ENCODE measurements around the gene GYS1.

The GYS1 gene

DNA sequence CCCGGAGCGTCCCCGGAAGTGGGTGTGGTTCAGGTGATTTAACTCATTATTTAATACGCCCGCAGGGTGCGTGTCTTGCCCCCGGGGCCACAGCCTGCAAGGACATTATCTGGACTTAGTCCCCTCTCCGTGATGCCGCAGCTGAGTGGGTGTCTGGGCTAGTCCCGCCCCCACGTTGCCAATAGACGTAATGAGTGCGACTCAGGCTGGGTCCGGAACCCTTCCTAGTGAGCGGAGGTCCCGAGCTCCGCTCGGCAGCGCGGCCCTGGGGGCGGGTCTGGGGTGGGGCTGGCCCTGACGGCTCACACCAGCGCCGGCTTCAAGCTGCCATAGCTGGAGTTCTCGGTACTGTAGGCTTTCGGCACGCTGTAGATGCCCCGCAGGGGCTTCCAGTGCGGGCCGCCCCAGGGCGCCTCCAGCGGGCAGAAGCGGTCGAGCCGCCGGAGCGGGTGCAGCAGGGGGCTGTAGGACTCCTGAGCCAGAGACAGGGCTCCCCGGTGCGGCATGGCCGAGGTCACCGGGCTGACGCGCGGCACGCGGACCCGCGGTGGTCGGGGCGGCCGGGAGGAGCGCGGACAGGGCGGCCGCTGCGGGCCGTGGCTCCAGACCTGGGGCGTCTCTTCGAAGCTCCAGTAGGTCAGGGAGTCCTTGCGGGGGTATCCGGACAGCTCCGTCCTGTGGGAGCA, 24.7 kb upstream of the GYS1 start:
- no peak for DNase-seq

DNA sequence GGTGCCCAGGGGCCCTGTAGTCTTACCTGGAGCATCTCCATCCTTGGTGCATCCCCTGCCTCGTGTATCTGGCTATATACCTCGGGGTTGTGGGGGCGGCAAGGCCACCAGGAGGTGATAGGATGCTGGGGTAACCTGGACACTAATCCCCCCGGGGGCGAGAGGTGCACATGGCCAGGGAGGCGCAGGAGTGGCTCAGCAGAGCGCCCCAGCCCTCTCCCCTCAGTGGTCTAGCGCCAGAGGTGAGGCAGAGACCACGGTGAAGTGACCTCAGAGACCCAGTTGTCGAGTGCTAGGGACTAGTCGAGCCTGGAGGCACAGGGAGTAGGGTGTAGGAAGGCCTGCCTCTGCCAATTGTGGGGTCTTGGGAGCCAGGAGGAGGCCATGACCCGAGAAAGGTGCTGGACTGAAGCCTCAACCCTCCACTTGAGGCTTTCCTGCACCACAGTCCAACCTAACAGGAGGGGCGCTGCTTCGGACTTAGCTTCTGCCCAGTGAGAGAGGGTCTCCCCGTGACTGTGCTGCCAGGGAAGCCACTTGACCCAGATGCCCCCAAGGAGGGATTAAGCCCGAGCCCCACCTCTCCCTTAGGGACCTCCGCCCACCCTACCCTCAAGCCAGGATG, 24.0 kb upstream of the GYS1 start, which contains the start of gene LHB:
Gene LHB, minus strand, starts transcription at position 51 of the 625 bp plus-strand sequence. Its CDS starts 10 bp downstream, at position 41.
- no peak for DNase-seq

DNA sequence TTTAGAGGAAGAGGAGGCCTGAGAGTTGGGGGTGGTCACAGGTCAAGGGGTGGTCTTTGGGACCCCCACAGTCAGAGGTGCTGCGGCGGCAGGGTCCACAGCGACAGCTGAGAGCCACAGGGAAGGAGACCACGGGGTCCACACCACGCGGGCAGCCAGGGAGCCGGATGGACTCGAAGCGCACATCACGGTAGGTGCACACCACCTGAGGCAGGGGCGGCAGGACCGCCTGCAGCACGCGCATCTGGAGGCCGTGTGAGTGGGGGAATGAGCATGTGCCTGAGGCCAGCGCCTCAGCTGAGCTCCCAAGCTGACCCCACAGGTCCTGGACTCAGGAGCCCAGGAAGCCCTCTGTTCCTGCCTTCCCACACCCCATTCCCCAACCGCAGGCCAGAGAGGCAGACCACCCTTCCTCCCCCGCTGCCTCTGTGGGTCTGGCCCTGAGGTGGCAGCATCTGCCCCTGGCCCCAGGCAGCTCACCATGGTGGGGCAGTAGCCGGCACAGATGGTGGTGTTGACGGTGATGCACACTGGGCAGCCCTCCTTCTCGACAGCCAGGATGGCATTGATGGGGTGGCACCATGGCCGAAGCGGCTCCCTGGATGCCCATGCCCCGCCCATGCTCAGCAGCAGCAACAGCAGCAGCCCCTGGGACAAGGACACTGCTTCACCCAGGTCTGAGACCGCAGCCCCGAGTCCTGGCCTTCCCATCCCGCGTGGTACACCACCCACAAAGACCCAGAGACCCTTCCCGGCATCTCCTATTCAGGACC, 23.1 kb upstream of the GYS1 start:
- no peak for DNase-seq

DNA sequence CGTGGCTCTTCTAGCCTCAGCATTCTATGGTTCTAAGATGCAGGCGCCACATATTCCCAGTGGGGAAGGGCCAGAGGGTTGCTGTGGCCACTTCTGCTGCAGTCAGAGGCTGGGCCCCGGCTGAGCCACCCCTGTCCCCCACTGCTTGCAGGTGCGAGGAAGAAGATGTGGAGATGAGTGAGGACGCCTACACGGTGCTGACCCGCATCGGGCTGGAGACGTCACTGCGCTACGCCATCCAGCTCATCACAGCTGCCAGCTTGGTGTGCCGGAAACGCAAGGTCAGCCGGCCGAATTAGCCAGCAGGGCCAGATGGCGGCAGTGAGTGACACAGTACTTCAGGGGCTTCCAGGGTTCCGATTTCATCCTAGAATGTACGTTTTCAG, 21.8 kb upstream of the GYS1 start:
- no peak for DNase-seq

DNA sequence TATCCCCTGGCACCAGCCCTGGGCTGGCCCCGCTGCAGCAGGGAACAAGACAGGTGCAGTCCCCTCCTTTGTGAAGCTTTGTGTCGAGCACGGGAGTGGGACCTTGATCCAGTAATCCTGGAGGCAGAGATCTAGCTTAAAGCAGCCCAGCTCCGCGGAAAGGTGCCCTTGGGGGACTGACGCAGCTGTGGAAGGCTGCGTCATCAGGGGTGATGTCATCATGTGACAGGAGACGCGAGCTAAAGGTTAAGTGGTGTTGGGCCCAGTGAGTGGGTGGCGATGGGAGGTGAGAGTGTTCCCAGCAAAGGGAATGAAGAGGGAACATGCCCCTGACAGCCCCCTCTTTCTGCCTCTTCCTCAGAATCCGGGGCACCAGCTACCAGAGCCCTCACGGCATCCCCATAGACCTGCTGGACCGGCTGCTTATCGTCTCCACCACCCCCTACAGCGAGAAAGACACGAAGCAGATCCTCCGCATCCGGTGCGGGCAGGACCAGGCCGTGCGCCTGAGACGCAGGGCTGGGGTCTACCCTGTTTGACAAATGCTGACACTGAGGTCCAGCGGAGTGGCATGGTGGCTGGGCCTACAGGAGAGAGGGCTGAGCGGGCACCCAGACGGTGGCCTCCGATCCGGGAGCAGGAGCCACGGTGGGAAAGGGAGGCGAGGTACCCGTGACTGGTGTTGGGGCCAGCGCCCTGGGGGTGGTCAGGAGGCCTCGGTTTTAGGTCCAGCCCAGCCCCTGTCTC, 21.2 kb upstream of the GYS1 start:
- DNase-seq = peak; percentile 22

DNA sequence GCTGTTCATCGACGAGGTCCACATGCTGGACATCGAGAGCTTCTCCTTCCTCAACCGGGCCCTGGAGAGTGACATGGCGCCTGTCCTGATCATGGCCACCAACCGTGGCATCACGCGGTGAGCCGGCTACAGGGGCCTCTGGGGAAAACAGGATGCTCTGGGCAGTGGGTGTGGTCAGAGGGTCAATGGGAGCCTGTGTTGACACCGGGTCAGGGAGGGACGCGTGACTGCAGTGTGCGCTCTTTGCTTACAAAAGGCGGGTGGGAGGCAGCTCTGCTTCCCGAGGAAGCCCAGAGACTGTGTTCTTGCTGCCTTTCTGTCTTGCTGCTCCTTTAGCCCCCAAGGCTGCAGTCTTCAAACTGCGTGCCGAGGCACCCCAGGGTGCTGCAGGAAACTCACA, 18.1 kb upstream of the GYS1 start:
- DNase-seq = no peak

DNA sequence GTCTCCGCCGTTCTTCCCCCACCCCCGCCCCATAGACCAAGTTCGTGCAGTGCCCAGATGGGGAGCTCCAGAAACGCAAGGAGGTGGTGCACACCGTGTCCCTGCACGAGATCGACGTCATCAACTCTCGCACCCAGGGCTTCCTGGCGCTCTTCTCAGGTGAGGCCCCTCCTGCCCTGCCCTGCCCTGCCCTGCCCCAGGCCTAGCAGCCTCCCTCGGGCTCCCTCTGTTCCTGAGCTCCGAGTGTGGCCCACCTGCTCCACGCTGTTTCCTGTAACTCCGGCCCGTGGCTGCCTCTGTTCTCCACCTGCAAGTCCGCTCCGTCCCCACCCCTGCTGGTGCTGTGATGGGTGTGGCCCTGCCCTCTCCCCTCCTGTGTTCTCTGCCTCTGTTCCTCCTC, 17.3 kb upstream of the GYS1 start:
- no peak for DNase-seq

DNA sequence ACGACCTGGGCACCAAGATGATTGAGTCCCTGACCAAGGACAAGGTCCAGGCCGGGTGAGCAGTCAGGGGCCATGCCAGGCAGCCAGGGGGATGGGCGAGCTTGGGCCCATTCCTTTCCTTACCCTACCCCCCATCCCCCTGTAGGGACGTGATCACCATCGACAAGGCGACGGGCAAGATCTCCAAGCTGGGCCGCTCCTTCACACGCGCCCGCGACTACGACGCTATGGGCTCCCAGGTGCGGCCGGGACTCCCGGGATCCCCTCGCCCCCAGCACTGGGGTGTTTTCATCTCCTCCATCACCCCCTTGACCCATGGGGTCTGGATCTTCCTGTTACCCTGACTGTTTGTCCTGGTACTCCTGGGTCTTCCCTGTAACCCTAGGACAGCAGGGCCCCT, 16.7 kb upstream of the GYS1 start:
- no peak for DNase-seq

DNA sequence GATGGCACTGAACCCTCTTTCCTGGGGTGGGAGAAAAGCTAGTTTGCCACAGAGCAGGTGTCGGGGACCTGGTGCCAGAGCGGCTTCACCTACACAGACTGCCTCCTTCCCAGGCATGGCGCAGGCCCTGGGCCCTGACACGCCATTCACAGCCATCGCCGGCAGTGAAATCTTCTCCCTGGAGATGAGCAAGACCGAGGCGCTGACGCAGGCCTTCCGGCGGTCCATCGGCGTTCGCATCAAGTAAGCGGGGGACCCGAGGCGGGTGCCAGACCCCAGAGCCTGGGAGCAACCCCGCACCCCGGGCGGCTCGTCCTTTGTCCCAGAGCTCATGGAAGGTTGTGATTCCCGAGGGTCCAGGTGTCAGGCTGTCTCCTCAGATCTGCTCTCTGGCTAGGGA, 13.8 kb upstream of the GYS1 start:
- DNase-seq = no peak

DNA sequence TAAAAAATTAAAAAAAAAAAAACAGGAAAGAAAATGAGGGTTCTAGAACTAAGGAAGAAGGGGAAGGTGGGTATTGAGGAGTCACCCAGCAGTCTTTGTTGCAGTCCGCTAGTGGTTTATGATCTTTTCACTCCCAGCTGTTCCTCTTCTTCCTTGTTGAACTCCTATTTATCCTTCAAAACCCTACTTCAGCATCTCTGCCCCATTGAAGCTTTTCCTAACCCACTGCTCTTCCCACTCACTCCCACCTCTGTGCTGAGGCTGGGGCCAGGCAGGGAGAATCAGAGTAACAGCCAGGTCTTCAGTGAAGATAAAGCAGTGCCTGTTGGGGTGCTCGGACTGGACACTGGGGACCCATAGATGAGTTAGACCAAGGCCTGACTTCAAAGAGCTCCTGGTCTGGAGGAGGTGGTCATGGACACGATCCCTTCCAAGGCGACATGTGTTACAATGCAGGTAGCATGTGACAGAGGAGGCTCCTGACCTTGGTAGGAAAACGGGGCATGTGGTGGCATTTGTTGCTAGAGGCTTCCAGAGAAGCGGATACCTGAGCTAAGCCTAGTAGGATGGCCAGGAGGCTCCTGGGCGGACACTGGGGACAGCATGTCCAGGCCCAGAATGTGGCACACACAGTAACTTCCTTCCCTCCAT, 12.0 kb upstream of the GYS1 start:
- DNase-seq = no peak

DNA sequence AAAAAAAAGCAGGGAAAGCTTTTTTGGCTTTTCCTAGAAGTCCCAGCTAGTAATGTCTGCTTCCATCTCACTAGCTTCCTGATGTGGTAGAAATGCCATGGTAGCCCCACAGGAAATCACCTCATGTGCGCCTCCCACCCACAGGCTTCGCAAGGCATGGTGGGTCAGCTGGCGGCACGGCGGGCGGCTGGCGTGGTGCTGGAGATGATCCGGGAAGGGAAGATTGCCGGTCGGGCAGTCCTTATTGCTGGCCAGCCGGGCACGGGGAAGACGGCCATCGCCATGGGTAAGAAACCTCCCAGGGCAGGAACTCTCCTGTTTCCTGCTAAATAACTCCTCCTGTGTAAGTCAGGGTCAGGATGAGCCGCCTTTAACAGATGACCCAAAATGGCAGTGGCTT, 11.0 kb upstream of the GYS1 start:
- no peak for DNase-seq

DNA sequence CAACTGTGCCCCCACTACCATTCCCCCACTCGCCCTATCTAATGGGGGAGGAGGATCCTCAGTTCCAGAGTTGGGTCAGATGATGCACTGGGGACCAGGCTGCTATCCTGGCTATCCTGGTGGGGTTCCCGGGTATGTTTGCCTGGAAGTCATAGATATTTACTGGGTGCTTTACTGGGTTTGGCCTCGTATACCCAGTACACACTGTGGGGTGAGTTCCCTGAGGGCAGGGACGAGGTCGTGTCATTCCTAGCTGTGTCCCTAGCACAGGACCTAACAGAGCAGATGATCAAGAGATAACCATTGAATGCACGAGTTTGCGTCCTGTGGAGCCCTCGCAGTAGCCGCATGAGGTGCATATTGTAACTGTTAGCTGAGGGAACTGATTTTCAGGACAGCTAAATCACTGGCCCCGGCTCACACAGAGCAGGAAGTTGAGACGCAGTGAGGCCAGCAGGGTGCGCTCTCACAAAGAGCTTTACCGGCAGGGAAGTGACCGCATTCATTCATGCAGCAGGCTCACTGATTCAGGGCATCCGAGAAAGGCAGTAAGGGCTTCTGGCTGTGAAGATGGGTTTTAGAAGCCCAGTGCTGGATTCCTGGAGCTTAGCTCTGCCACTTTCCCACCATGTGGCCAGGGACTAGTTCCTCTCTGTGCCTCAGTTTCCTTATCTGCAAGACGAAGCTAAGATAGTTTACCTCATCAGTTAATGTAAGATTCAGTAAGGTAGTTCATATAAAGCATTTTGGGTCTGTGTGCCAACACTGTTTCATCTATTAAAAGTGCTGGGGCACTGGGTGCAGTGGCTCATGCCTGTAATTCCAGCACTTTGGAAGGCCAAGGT, 6.6 kb upstream of the GYS1 start:
- DNase-seq = no peak

DNA sequence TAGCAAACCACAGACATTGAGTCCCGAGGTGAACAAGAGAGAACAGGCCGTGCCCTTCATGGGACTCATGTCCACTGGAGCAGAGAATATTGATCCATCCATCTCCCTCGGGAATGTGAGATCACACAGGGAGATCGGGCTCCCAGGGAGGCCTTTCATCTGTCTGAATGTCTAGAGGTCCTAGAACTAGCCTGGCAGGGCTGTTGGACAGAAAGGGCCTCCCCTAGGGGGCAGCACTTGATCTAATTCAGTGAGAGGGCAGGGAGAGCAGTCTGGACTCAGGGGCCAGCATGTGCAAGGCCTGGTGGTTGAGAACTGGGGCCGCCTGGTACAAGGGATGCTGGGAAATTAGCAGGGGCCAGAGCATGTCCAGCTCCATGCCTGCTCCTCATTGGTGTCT, 4.9 kb upstream of the GYS1 start:
- no peak for DNase-seq

DNA sequence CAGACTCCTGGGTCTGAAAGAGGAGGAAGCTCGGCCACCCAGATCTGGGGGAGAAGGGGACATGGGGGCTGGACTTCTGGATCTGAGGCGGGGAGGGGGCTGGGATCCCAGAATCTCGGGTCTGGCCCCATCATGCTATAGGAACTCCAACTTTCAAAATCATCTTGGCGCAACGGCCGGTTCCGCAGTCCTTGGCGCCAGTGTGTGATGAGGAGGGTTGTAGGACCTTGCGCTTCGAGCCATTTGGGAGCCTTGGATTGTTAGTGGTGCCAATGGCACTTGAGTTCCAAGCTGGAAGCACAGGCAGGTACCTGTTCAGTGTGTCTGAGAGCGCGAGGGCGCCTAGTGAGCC, 902 bp upstream of the GYS1 start:
- no peak for DNase-seq

DNA sequence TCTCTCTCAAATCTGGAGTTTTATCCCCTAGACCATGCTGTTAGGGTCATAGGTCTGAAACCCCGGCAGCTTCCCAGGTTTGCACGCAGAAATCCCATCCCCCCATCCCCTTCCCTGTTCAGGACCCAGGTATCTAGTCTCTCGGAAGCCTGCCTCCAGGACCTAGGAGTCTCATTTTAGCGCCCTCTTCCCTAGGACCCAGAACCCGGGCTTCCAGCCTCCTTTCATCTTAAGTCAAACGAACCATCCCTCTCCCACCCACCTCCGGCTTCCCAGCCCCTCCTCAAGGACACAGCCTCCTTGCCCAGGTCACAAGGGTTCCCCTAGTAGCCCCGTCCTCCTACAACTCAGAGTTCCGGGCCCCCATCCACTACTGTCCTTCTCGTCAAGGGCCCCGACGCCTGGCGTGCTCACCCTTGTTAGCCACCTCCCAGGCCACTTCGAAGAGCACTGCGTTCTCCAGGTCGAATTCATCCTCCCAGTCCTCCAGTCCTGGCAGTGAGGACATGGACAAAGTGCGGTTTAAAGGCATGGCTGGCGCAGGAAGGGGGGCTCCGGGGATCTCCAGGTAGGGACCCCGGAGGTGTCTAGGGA, 431 bp downstream of the GYS1 start:
- DNase-seq = no peak

DNA sequence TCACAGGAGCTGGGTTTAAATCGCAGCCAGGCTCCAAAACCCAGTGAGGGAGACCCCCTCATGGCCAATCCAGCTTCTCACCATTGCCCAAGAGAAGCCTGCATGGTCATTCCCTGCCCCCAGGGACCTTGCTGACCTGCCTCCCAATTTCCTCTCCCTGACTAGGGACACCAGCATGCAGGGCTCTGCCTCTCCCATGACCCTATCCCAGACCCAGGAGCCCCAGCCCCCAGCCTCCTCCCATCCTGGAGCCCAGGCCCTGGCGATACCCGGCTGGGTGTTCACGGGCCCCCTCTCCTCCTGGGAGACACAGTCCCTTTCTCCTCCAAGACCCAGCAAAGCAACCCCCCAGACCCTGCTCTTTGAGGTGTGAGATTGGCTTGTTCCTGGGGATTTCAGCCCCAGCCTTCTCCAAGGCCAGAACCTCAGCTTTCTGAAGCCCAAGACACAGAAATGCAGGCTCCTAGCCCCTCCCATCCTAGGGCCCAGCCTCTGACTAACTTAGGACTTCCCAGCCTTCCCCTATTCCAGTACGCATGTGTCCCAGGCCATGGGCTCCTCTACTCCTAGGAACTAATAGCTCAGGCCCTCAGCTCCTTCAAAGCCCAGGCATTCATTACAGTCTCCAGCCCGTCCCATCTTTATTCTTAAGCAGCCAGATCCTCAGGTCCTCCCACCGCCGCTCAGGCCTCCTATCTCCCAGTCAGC, 1.1 kb downstream of the GYS1 start:
- DNase-seq = no peak

DNA sequence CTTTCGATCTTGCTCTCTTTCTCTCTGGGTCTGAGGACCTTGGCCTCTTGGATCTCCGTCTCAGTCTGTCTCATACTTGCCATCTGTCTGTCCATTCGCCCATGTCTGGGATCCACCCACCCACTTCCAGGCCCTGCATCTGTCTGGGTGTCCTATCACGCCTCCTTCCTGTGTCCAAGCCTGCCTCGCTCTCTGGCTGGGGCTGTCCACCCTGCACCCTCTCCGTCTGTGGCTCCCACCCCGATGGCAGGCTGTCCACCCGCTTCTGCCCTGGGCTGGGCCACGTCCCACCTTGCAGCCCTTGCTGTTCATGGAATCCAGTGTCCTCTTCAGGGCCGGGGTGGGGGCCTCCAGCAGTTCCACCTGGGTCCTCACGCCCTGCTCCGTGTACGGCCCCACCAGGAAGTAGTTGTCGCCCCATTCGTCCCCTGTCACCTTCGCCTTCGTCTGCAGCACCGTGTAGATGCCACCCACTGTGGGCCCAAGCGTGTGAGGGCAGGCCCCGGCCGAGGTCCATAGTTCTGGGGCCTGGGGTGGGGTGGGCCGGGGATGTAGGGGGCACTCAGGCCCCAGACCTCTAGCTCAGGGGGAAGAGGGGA, 2.0 kb downstream of the GYS1 start:
- DNase-seq = no peak

DNA sequence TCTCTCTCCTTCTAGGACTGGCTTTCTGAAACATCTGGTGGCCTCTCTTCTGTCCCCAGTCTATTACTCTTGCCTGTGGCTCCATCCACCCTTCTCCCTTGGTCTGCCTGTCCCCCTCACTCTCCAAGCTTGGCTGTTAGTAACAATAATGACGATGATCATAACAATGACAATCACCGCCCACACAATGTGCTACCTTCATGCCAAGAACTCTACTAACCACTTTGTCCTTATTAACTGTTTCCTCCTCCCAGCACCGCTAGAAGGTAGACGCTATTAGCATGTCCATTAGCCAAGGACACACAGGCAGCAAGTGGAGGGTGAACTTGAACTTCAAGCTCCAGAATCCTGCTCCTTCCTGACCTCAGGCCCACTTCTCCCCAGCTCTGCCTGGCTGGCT, 2.7 kb downstream of the GYS1 start:
- no peak for DNase-seq

DNA sequence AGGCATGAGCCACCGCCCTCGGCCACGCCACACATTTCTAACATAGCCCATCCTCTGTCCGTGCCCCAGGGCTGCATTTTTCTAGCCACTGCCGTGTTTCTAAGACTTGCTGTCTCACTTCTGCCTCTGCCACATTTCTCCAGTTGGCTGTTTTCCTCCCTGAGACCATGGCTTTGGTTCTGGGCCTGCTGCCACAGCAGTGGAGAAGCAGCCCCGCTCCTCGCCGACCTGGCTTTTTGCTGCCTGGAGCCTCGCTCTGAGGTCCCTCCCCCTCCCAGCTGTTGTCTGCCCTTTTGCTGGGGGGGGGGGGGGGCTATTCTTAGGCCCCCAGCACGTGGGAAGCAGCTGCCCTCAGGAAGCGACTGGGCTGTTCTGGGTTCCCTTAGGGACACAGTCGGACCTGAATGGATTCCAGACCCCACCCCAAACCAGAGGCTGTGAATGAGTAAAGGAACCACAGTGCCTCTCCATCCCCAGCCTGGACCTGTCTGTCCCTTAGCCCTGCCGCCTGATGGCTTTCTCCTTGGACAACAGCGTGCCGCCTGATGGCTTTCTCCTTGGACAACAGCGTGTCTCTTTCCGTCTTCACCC, 3.3 kb downstream of the GYS1 start:
- no peak for DNase-seq

DNA sequence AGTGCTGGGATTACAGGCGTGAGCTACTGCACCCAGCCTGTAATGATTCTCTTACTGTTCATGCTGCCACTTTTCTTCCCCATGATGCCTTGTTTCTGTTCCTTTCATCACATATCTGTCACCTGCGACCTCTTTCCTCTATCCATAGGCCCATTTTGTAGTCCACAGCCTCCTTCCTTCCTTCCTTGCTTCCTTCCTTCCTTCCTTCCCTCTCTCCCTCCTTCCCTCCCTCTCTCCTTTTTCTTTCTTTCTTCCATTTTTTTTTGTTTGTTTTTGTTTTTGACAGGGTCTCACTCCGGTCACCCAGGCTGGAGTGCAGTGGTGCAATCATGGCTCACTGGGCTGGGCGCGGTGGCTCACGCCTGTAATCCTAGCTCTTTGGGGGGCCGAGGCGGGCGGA, 4.2 kb downstream of the GYS1 start:
- no peak for DNase-seq

Measured in T1000 (cell line).